ENCODE measurements around the gene CCDC102A.
A peak's percentile ranks its signal among the peaks of the same experiment; 100 is the strongest.

Gene CCDC102A

GRCh38 chr16:57498031-57498430 lies 38.3 kb downstream of the CCDC102A start:
- no peak for DNase-seq

GRCh38 chr16:57497121-57497520 lies 39.2 kb downstream of the CCDC102A start:
- no peak for DNase-seq

- DNase-seq = no peak
Observed at GRCh38 chr16:57493767-57494166, 42.6 kb downstream of the CCDC102A start.

- DNase-seq = no peak
Observed at GRCh38 chr16:57489229-57489628, 47.1 kb downstream of the CCDC102A start.

- no peak for DNase-seq
Observed at GRCh38 chr16:57486858-57487834, 49.2 kb downstream of the CCDC102A start.

- peak; percentile 85 for DNase-seq
Observed at GRCh38 chr16:57485916-57486857, 50.2 kb downstream of the CCDC102A start, which contains the start of gene DOK4. TSS of gene DOK4 (minus strand) at chr16:57486493. CDS start at chr16:57479507, 6,986 bp downstream.

GRCh38 chr16:57485091-57485915 lies 51.1 kb downstream of the CCDC102A start:
- DNase-seq = no peak

- DNase-seq = no peak
Observed at GRCh38 chr16:57484515-57485005, 51.8 kb downstream of the CCDC102A start.

- no peak for DNase-seq
Observed at GRCh38 chr16:57483725-57484514, 52.5 kb downstream of the CCDC102A start.

GRCh38 chr16:57482845-57483545 lies 53.4 kb downstream of the CCDC102A start:
- DNase-seq = no peak

- DNase-seq = no peak
Observed at GRCh38 chr16:57481421-57481820, 55.0 kb downstream of the CCDC102A start.

- no peak for DNase-seq
Observed at GRCh38 chr16:57480754-57481230, 55.6 kb downstream of the CCDC102A start.

GRCh38 chr16:57479976-57480753 lies 56.2 kb downstream of the CCDC102A start:
- no peak for DNase-seq

- no peak for DNase-seq
Observed at GRCh38 chr16:57479205-57479975, 57.0 kb downstream of the CCDC102A start.

- no peak for DNase-seq
Observed at GRCh38 chr16:57478396-57479204, 57.8 kb downstream of the CCDC102A start.

- DNase-seq = no peak
Observed at GRCh38 chr16:57477531-57478202, 58.7 kb downstream of the CCDC102A start.

Measured in stimulated activated CD4-positive, alpha-beta T cell treated with anti-CD3 and anti-CD28 coated beads, Interleukin-4, amount 100 ng/mL, for 1 hour (primary cell).